Ishikawa (cell line): ENCODE measurements around the gene NFYC.

Source experiments
- CEBPB ChIP-seq: IDR thresholded peaks from 2 replicates; pipeline ENCODE4 v1.6.1; 2012
- CREB1 ChIP-seq: IDR thresholded peaks from 2 replicates; pipeline ENCODE4 v1.6.1; 2012; ENCODE audit warnings: low read depth
- EGR1 ChIP-seq: IDR thresholded peaks from 2 replicates; pipeline ENCODE4 v1.6.1; 2012
- EP300 ChIP-seq: IDR thresholded peaks from 2 replicates; pipeline ENCODE4 v1.6.1; 2012; ENCODE audit warnings: borderline replicate concordance
- FOXM1 ChIP-seq: IDR thresholded peaks from 2 replicates; pipeline ENCODE4 v1.6.1; 2012; ENCODE audit warnings: low read depth, borderline replicate concordance
- NFIC ChIP-seq: IDR thresholded peaks from 2 replicates; pipeline ENCODE4 v1.6.1; 2012
- RAD21 ChIP-seq: IDR thresholded peaks from 2 replicates; pipeline ENCODE4 v1.6.1; 2012; ENCODE audit warnings: low read depth
- TAF1 ChIP-seq: IDR thresholded peaks from 2 replicates; pipeline ENCODE4 v1.6.1; 2012; ENCODE audit warnings: low read depth, mild to moderate bottlenecking
- TCF12 ChIP-seq: IDR thresholded peaks from 2 replicates; pipeline ENCODE4 v1.6.1; 2012; ENCODE audit warnings: low read depth
- TEAD4 ChIP-seq: IDR thresholded peaks from 2 replicates; pipeline ENCODE4 v1.6.1; 2012
- YY1 ChIP-seq: IDR thresholded peaks from 2 replicates; pipeline ENCODE4 v1.6.1; 2012; ENCODE audit warnings: low read depth
- ZBTB7A ChIP-seq: IDR thresholded peaks from 2 replicates; pipeline ENCODE4 v1.6.1; 2012; ENCODE audit warnings: low read depth
- TF ChIP-seq, protein P1 (sequence below): IDR thresholded peaks from 2 replicates; pipeline ENCODE4 v1.6.1; 2012; ENCODE audit warnings: low read depth, mild to moderate bottlenecking
- TF ChIP-seq, protein P2 (sequence below): IDR thresholded peaks from 2 replicates; pipeline ENCODE4 v1.6.1; 2012
- TF ChIP-seq, protein P3 (sequence below): IDR thresholded peaks from 2 replicates; pipeline ENCODE4 v1.6.1; 2012

Gene NFYC

GRCh38 chr1:40808002-40808401 lies 116.5 kb downstream of the NFYC start:
- no peak for TF ChIP-seq NFIC
- no peak for TF ChIP-seq RAD21
- TF ChIP-seq, protein P1, sequence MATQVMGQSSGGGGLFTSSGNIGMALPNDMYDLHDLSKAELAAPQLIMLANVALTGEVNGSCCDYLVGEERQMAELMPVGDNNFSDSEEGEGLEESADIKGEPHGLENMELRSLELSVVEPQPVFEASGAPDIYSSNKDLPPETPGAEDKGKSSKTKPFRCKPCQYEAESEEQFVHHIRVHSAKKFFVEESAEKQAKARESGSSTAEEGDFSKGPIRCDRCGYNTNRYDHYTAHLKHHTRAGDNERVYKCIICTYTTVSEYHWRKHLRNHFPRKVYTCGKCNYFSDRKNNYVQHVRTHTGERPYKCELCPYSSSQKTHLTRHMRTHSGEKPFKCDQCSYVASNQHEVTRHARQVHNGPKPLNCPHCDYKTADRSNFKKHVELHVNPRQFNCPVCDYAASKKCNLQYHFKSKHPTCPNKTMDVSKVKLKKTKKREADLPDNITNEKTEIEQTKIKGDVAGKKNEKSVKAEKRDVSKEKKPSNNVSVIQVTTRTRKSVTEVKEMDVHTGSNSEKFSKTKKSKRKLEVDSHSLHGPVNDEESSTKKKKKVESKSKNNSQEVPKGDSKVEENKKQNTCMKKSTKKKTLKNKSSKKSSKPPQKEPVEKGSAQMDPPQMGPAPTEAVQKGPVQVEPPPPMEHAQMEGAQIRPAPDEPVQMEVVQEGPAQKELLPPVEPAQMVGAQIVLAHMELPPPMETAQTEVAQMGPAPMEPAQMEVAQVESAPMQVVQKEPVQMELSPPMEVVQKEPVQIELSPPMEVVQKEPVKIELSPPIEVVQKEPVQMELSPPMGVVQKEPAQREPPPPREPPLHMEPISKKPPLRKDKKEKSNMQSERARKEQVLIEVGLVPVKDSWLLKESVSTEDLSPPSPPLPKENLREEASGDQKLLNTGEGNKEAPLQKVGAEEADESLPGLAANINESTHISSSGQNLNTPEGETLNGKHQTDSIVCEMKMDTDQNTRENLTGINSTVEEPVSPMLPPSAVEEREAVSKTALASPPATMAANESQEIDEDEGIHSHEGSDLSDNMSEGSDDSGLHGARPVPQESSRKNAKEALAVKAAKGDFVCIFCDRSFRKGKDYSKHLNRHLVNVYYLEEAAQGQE: no peak
- no peak for TF ChIP-seq EP300
- TF ChIP-seq FOXM1: no peak
- no peak for TF ChIP-seq YY1
- no peak for TF ChIP-seq CREB1
- no peak for TF ChIP-seq ZBTB7A
- no peak for TF ChIP-seq CEBPB
- TF ChIP-seq TAF1: no peak
- TF ChIP-seq, protein P2, sequence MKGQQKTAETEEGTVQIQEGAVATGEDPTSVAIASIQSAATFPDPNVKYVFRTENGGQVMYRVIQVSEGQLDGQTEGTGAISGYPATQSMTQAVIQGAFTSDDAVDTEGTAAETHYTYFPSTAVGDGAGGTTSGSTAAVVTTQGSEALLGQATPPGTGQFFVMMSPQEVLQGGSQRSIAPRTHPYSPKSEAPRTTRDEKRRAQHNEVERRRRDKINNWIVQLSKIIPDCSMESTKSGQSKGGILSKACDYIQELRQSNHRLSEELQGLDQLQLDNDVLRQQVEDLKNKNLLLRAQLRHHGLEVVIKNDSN: no peak
- no peak for TF ChIP-seq TCF12
- no peak for TF ChIP-seq EGR1
- TF ChIP-seq TEAD4: no peak
- TF ChIP-seq, protein P3, sequence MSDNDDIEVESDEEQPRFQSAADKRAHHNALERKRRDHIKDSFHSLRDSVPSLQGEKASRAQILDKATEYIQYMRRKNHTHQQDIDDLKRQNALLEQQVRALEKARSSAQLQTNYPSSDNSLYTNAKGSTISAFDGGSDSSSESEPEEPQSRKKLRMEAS: no peak

DNA sequence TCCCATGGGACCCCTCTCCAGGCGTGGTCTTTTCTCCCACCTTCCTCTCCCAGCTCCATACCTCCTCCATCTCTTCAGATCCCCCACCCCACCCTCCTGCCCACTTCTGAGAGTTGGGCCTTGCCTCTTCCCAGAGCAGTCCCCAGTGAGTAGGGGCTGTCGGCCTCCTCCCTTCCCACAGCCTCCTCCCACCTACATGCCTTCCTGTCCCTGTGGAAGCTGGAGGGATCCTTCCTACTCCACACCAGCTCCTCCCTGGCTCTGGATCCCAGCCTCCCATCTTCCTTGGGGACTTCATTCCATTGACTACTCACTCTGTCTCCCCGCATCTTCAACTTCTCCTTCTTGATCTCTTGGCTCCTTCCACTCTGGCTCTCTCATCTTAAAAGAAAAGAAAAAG lies 116.9 kb downstream of the NFYC start:
- TF ChIP-seq TEAD4: no peak

- TF ChIP-seq FOXM1 (no peak), RAD21 (no peak), CREB1 (no peak), EGR1 (no peak), YY1 (no peak), CEBPB (no peak), TAF1 (no peak), TEAD4 (no peak), TCF12 (no peak), EP300 (no peak), ZBTB7A (no peak), NFIC (no peak)
- TF ChIP-seq, protein P3: no peak
- TF ChIP-seq, protein P2: no peak
- TF ChIP-seq, protein P1: no peak
These were observed 117.4 kb downstream of the NFYC start for GRCh38 chr1:40808909-40809308.

GRCh38 chr1:40810927-40811326 lies 119.4 kb downstream of the NFYC start:
- TF ChIP-seq CEBPB: no peak
- TF ChIP-seq, protein P1: no peak

GRCh38 chr1:40815420-40815819 lies 123.9 kb downstream of the NFYC start:
- no peak for TF ChIP-seq FOXM1
- no peak for TF ChIP-seq CEBPB
- TF ChIP-seq EP300: no peak
- TF ChIP-seq YY1: no peak
- TF ChIP-seq, protein P3: no peak
- TF ChIP-seq, protein P2: no peak
- TF ChIP-seq, protein P1: no peak
- no peak for TF ChIP-seq RAD21
